GM23338 (cell line): ENCODE results near the gene FOXJ1. TPM values are rescaled to one million over a fixed set of nuclear protein-coding genes. Genes with fewer than 3 reads are reported as not detected.

Experiments used
- ATAC-seq: fragments of 200-7000 bp; cut with Tn5 transposase; 3 replicates; pipeline ENCODE4 v1.9.1; 2020
- DNase-seq: peaks from one replicate; pipeline ENCODE4 v3.0.0-alpha.2; 2015; ENCODE audit warnings: low spot score
- H2AFZ ChIP-seq: fragments of 200-600 bp; sonication (generic); 2 replicates; pipeline ENCODE4 v1.8.0; 2016; ENCODE audit warnings: antibody characterized with exemption, mild to moderate bottlenecking, moderate library complexity
- H3F3A ChIP-seq: fragments of 200-600 bp; sonication (generic); replicated peaks from 2 replicates; pipeline ENCODE4 v1.8.0; 2017; ENCODE audit warnings: antibody characterized with exemption, mixed run types, low read depth
- H3K27ac ChIP-seq: fragments of 200-600 bp; sonication (generic); 2 replicates; pipeline ENCODE4 v1.6.1; 2016; ENCODE audit warnings: low read depth
- H3K27me3 ChIP-seq: fragments of 200-600 bp; sonication (generic); 2 replicates; pipeline ENCODE4 v1.8.0; 2016; ENCODE audit warnings: mild to moderate bottlenecking, mixed run types, moderate library complexity; ENCODE audit not compliant: insufficient read depth
- H3K36me3 ChIP-seq: fragments of 200-600 bp; sonication (generic); 2 replicates; pipeline ENCODE4 v1.8.0; 2016; ENCODE audit warnings: mild to moderate bottlenecking; ENCODE audit not compliant: insufficient read depth
- H3K4me1 ChIP-seq: fragments of 200-600 bp; sonication (generic); 2 replicates; pipeline ENCODE4 v1.8.0; 2016; ENCODE audit warnings: mild to moderate bottlenecking, moderate library complexity; ENCODE audit not compliant: insufficient read depth
- H3K4me2 ChIP-seq: fragments of 200-600 bp; sonication (generic); 2 replicates; pipeline ENCODE4 v1.7.1; 2017; ENCODE audit warnings: mixed run types
- H3K4me3 ChIP-seq: fragments of 200-600 bp; sonication (generic); 2 replicates; pipeline ENCODE4 v1.6.1; 2016; ENCODE audit warnings: mixed run types
- H3K79me2 ChIP-seq: fragments of 200-600 bp; sonication (generic); replicated peaks from 2 replicates; pipeline ENCODE4 v1.8.0; 2017; ENCODE audit warnings: mild to moderate bottlenecking; ENCODE audit not compliant: insufficient read depth
- H3K9me2 ChIP-seq: fragments of 200-600 bp; sonication (generic); 2 replicates; pipeline ENCODE4 v1.8.0; 2017; ENCODE audit not compliant: insufficient read depth
- H4K20me1 ChIP-seq: fragments of 200-600 bp; sonication (generic); replicated peaks from 2 replicates; pipeline ENCODE4 v1.8.0; 2017; ENCODE audit warnings: mild to moderate bottlenecking; ENCODE audit not compliant: insufficient read depth
- H3K27ac Mint-ChIP-seq: 2 replicates; pipeline ENCODE4 v1.8.0; 2020; ENCODE audit warnings: inconsistent platforms, mild to moderate bottlenecking, moderate library complexity, mixed read lengths
- H3K27me3 Mint-ChIP-seq: 3 replicates; pipeline ENCODE4 v1.8.0; 2022; ENCODE audit warnings: low read depth, mild to moderate bottlenecking, moderate library complexity, mixed read lengths, inconsistent platforms; ENCODE audit not compliant: insufficient read depth, poor library complexity
- H3K36me3 Mint-ChIP-seq: 3 replicates; pipeline ENCODE4 v1.8.0; 2021; ENCODE audit warnings: low read depth, mild to moderate bottlenecking, inconsistent platforms, moderate library complexity, mixed read lengths
- H3K4me1 Mint-ChIP-seq: 3 replicates; pipeline ENCODE4 v1.8.0; 2020; ENCODE audit warnings: mild to moderate bottlenecking, inconsistent platforms, mixed read lengths
- H3K4me3 Mint-ChIP-seq: 3 replicates; pipeline ENCODE4 v1.8.0; 2021; ENCODE audit warnings: moderate library complexity, mild to moderate bottlenecking, inconsistent platforms, mixed read lengths
- H3K9me3 Mint-ChIP-seq: 3 replicates; pipeline ENCODE4 v1.8.0; 2020; ENCODE audit warnings: moderate library complexity, mild to moderate bottlenecking, inconsistent platforms, mixed read lengths
- CREB1 ChIP-seq: fragments of 250-450 bp; sonication (Bioruptor Pico); IDR thresholded peaks from 2 replicates; pipeline ENCODE4 v1.5.0; 2020; ENCODE audit warnings: low read depth, mild to moderate bottlenecking, moderate library complexity
- EZH2 ChIP-seq: fragments of 200-600 bp; sonication (generic); IDR thresholded peaks from one replicate; pipeline ENCODE4 v1.8.0; 2017; ENCODE audit warnings: antibody characterized with exemption, mild to moderate bottlenecking, low read depth; ENCODE audit not compliant: unreplicated experiment
- JUNB ChIP-seq: IDR thresholded peaks from one replicate; pipeline ENCODE4 v1.6.1; 2016; ENCODE audit warnings: antibody characterized with exemption; ENCODE audit not compliant: unreplicated experiment
- NANOG ChIP-seq: IDR thresholded peaks from 2 replicates; pipeline ENCODE4 v1.6.1; 2016; ENCODE audit warnings: antibody characterized with exemption, borderline replicate concordance
- POLR2AphosphoS5 ChIP-seq: IDR thresholded peaks from 2 replicates; pipeline ENCODE4 v1.6.1; 2016; ENCODE audit warnings: antibody characterized with exemption, low read depth
- ZNF331 ChIP-seq: fragments of 250-450 bp; sonication (Bioruptor Pico); IDR thresholded peaks from 2 replicates; pipeline ENCODE4 v1.5.0; 2020; ENCODE audit warnings: low read depth, mild to moderate bottlenecking, moderate library complexity
- polyA plus RNA-seq: library from polyadenylated mRNA; unstranded; fragments of >200 nt; fragmentation: Nextera tagmentation; extraction: Ambion mirVana; gene quantifications from 2 replicates; pipeline ENCODE4 v1.2.1, GENCODE V29; 2016
- total RNA-seq: library from RNA; depleted of rRNA; stranded (reverse); fragments of >200 nt; shearing (Covaris generic); gene quantifications from 2 replicates; pipeline ENCODE4 v1.2.3, GENCODE V29; 2014
- TF ChIP-seq, protein P1 (sequence below), 2 experiments: fragments of 200-600 bp in 1 of 2; sonication (generic) in 1 of 2; conservative IDR thresholded peaks; 2 replicates each; pipeline versions ENCODE4 v1.5.1 to v1.6.1; 2016 to 2017; ENCODE audit warnings: antibody characterized with exemption in 2 of 2, low read depth in 2 of 2, mild to moderate bottlenecking in 2 of 2, moderate library complexity in 1 of 2

The FOXJ1 gene
- total and polyA plus RNA-seq, 2 experiments from 2014 or later, result 2.3 to 12.3 TPM

GRCh38 chr17:76135810-76136188 lies 5.2 kb downstream of the FOXJ1 start:
- Histone ChIP-seq H3K4me3 (peak overlapping the region; percentile 85), H2AFZ (no peak overlapping the region), H3K27ac (peak overlapping the region; percentile 93; the same call in 1 of the 2 replicates), H3K9me2 (no peaks in the 10 kb centered on the region), H4K20me1 (no peaks in the 10 kb centered on the region), H3K4me1 (peaks cover 84% of the 10 kb centered on the region), H3K36me3 (no peaks in the 10 kb centered on the region), H3F3A (peaks cover 32% of the 10 kb centered on the region), H3K27me3 (peaks cover 81% of the 10 kb centered on the region), H3K4me2 (peak overlapping the region; percentile 91), H3K79me2 (no peaks in the 10 kb centered on the region)
- H3K36me3 Mint-ChIP-seq, result no peaks in the 10 kb centered on the region
- H3K27me3 Mint-ChIP-seq, result peaks cover 68% of the 10 kb centered on the region
- peak overlapping the region; percentile 63; the same call in 2 of the 3 replicates for H3K4me3 Mint-ChIP-seq
- DNase-seq, result peak; percentile 46
- no peak overlapping the region for H3K27ac Mint-ChIP-seq
- no peak for TF ChIP-seq ZNF331 (CRISPR knock-in tag)
- TF ChIP-seq EZH2, result peak; percentile 33
- ATAC-seq, result peak; percentile 0; the same call in 1 of the 3 replicates
- peaks cover 67% of the 10 kb centered on the region for H3K4me1 Mint-ChIP-seq
- H3K9me3 Mint-ChIP-seq, result no peaks in the 10 kb centered on the region; the same call in 2 of the 3 replicates

DNA sequence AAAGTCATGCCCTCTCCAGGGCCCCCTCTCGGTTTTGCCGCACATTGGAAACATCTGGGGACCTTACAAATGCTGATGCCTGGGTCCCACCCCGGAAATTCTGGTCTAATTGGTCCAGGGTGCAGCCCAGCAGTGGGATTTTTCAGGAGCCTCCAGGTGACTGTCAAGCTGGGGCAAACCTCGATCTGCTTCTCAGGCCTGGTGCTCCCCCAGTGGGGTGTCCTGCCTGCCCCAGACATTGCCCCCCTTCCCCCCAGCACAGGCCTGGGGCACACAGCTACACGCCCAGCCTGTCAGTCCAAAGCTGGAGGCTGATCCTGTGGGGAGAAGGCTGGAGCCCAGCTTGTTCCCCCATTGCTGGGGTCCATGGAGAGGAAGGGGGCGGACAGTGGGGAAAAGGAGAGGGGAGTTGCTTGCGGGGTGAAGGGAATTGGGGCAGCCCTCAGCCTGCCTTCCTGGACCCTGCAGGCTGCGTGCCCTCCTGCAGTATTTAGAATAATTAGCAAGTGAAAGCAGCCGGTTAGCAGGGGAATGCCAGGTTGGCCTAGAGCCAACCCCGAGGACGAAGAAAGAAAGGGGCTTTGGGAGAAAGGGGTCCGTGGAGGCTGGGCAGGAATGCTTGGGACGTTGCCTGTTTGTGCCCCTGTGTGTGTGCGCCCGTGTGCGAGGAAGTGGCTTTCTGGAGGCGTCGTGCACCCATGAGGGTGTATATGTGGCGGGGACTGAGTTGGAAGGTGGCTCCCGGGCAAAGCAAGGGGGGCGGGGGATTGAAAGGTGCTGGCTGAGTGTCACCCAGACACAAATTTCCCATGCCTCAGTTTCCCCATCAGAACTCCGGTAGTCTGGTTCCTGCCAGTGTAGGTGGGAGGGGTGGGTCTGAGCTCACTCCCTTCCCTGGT lies 5.9 kb downstream of the FOXJ1 start:
- peak overlapping the region; percentile 89 for H3K27ac Mint-ChIP-seq
- peak; percentile 93 for DNase-seq
- peaks cover 71% of the 10 kb centered on the region for H3K4me1 Mint-ChIP-seq
- no peak overlapping the region for H2AFZ ChIP-seq
- no peaks in the 10 kb centered on the region for H3K9me2 ChIP-seq
- peaks cover 68% of the 10 kb centered on the region for H3K27me3 Mint-ChIP-seq
- peak overlapping the region; percentile 85 for H3K4me3 ChIP-seq
- H3F3A ChIP-seq, result peaks cover 32% of the 10 kb centered on the region
- peak; percentile 21 for ATAC-seq
- H3K27me3 ChIP-seq, result peaks cover 81% of the 10 kb centered on the region
- H3K36me3 ChIP-seq, result no peaks in the 10 kb centered on the region
- H3K4me3 Mint-ChIP-seq, result peak overlapping the region; percentile 63
- no peaks in the 10 kb centered on the region for H4K20me1 ChIP-seq
- peaks cover 86% of the 10 kb centered on the region for H3K4me1 ChIP-seq
- no peaks in the 10 kb centered on the region for H3K79me2 ChIP-seq
- TF ChIP-seq CREB1 (CRISPR knock-in tag) (no peak), POLR2AphosphoS5 (peak; percentile 21; the same call in 1 of the 2 replicates), JUNB (no peak), ZNF331 (CRISPR knock-in tag) (no peak), NANOG (0 out of 2 replicates have a peak, but pooled peaks have one; percentile 32)
- TF ChIP-seq, protein P1, sequence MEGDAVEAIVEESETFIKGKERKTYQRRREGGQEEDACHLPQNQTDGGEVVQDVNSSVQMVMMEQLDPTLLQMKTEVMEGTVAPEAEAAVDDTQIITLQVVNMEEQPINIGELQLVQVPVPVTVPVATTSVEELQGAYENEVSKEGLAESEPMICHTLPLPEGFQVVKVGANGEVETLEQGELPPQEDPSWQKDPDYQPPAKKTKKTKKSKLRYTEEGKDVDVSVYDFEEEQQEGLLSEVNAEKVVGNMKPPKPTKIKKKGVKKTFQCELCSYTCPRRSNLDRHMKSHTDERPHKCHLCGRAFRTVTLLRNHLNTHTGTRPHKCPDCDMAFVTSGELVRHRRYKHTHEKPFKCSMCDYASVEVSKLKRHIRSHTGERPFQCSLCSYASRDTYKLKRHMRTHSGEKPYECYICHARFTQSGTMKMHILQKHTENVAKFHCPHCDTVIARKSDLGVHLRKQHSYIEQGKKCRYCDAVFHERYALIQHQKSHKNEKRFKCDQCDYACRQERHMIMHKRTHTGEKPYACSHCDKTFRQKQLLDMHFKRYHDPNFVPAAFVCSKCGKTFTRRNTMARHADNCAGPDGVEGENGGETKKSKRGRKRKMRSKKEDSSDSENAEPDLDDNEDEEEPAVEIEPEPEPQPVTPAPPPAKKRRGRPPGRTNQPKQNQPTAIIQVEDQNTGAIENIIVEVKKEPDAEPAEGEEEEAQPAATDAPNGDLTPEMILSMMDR (conservative IDR thresholded peaks at IDR 0.05; ENCODE audit: low read depth in 2 of 2), result peak; percentile 27 to 33
- no peaks in the 10 kb centered on the region for H3K36me3 Mint-ChIP-seq
- H3K9me3 Mint-ChIP-seq, result no peaks in the 10 kb centered on the region; the same call in 2 of the 3 replicates
- H3K4me2 ChIP-seq, result peak overlapping the region; percentile 91
- peak overlapping the region; percentile 93 for H3K27ac ChIP-seq
